Keratinocyte (primary cell): ENCODE data around the gene NT5DC2. TPM values are rescaled to one million over a fixed set of nuclear protein-coding genes. Genes with fewer than 3 reads are reported as not detected.

Experiments
- DNase-seq: peaks from one replicate; pipeline ENCODE4 v3.0.0-alpha.2; 2011; ENCODE audit warnings: low read depth, missing footprints, low spot score
- FAIRE-seq: peaks from 2 replicates; lab custom pipeline; 2011; peaks lifted over from hg19 to GRCh38; lab: Jason Lieb, UNC
- H2AFZ ChIP-seq: 2 replicates; pipeline ENCODE4 v1.6.0; 2012; ENCODE audit warnings: low read length, control low read depth, inconsistent platforms; ENCODE audit not compliant: control insufficient read depth
- H3K27ac ChIP-seq: 2 replicates; pipeline ENCODE4 v1.5.1; 2011; ENCODE audit warnings: low read length; ENCODE audit not compliant: control insufficient read depth, insufficient read depth
- H3K27me3 ChIP-seq: 3 replicates; pipeline ENCODE4 v1.6.0; 2011; ENCODE audit warnings: low read length; ENCODE audit not compliant: control insufficient read depth, insufficient read depth; ENCODE audit errors: extremely low read depth
- H3K36me3 ChIP-seq, 2 experiments: 2 replicates in 1 of 2; 3 replicates in 1 of 2; pipeline ENCODE4 v1.5.1; 2011; ENCODE audit warnings: low read length in 2 of 2, mild to moderate bottlenecking in 1 of 2; ENCODE audit not compliant: control insufficient read depth in 2 of 2, insufficient read depth in 2 of 2; ENCODE audit errors: extremely low read depth in 1 of 2
- H3K4me1 ChIP-seq: 3 replicates; pipeline ENCODE4 v1.5.1; 2011; ENCODE audit warnings: low read length; ENCODE audit not compliant: control insufficient read depth, insufficient read depth; ENCODE audit errors: extremely low read depth
- H3K4me2 ChIP-seq: 3 replicates; pipeline ENCODE4 v1.6.0; 2011; ENCODE audit warnings: low read depth, low read length; ENCODE audit not compliant: control insufficient read depth, insufficient read depth; ENCODE audit errors: extremely low read depth
- H3K4me3 ChIP-seq, 3 experiments: fragments of 200-600 bp in 1 of 3; sonication (generic) in 1 of 3; 2 replicates in 2 of 3; 3 replicates in 1 of 3; pipeline ENCODE4 v1.5.1; 2011 to 2016; ENCODE audit warnings: low read length in 3 of 3, mild to moderate bottlenecking in 3 of 3, control low read depth in 2 of 3, inconsistent platforms in 1 of 3, low read depth in 1 of 3, mixed read lengths in 1 of 3, mixed run types in 1 of 3, moderate library complexity in 1 of 3; ENCODE audit not compliant: control insufficient read depth in 2 of 3, insufficient read depth in 2 of 3; ENCODE audit errors: extremely low read depth in 1 of 3
- H3K79me2 ChIP-seq: 2 replicates; pipeline ENCODE4 v1.6.0; 2012; ENCODE audit warnings: low read length; ENCODE audit not compliant: control insufficient read depth, insufficient read depth
- H3K9ac ChIP-seq: 3 replicates; pipeline ENCODE4 v1.6.0; 2011; ENCODE audit warnings: low read length; ENCODE audit not compliant: control insufficient read depth, insufficient read depth; ENCODE audit errors: extremely low read depth
- H3K9me1 ChIP-seq: 3 replicates; pipeline ENCODE4 v1.6.0; 2011; ENCODE audit warnings: low read length; ENCODE audit not compliant: control insufficient read depth, insufficient read depth; ENCODE audit errors: extremely low read depth
- H3K9me3 ChIP-seq: 2 replicates; pipeline ENCODE4 v1.5.1; 2012; ENCODE audit warnings: low read depth, low read length; ENCODE audit not compliant: control insufficient read depth
- H4K20me1 ChIP-seq: 3 replicates; pipeline ENCODE4 v1.6.0; 2011; ENCODE audit warnings: low read length; ENCODE audit not compliant: control insufficient read depth, insufficient read depth; ENCODE audit errors: extremely low read depth
- CTCF ChIP-seq, 3 experiments: IDR thresholded peaks in 1 of 3; conservative IDR thresholded peaks in 1 of 3; optimal IDR thresholded peaks in 1 of 3; 2 replicates in 2 of 3; 3 replicates in 1 of 3; pipeline versions ENCODE3 to v1.5.1; 2011; ENCODE audit warnings: low read length in 3 of 3, mild to moderate bottlenecking in 3 of 3, moderate library complexity in 2 of 3, control low read depth in 1 of 3, inconsistent platforms in 1 of 3; ENCODE audit not compliant: insufficient read depth in 2 of 3; ENCODE audit errors: extremely low read depth in 1 of 3
- EZH2 ChIP-seq: IDR thresholded peaks from one replicate; pipeline ENCODE4 v1.6.1; 2012; ENCODE audit warnings: inconsistent platforms, mild to moderate bottlenecking, low read length, moderate library complexity
- dilution Hi-C: fragments of 300-500 bp; cut with MboI; formaldehyde crosslinking; loops from one replicate; pipeline ENCODE4 v1.7.0; 2020; ENCODE audit warnings: low sequenced_read_pairs; ENCODE audit not compliant: extremely low pct_ligation_motif_present
- polyA plus RNA-seq, 5 experiments: library from polyadenylated mRNA; depleted of rRNA in 3 of 5; stranded (reverse) in 3 of 5; stranded (forward) in 1 of 5; unstranded in 1 of 5; fragments of >200 nt; gene quantifications; 1 replicate in 1 of 5; 2 replicates in 3 of 5; 3 replicates in 1 of 5; pipeline versions ENCODE4 v1.2.1 to v1.2.3, GENCODE V29; 2011 to 2012; ENCODE audit warnings: missing spikeins in 2 of 5, low read depth in 1 of 5, low replicate concordance in 1 of 5

The NT5DC2 gene
- polyA plus RNA-seq, 1 donor (not counting 4 experiments of a cell fraction or from before 2014, with no cell fraction given): 54.7 TPM

DNA sequence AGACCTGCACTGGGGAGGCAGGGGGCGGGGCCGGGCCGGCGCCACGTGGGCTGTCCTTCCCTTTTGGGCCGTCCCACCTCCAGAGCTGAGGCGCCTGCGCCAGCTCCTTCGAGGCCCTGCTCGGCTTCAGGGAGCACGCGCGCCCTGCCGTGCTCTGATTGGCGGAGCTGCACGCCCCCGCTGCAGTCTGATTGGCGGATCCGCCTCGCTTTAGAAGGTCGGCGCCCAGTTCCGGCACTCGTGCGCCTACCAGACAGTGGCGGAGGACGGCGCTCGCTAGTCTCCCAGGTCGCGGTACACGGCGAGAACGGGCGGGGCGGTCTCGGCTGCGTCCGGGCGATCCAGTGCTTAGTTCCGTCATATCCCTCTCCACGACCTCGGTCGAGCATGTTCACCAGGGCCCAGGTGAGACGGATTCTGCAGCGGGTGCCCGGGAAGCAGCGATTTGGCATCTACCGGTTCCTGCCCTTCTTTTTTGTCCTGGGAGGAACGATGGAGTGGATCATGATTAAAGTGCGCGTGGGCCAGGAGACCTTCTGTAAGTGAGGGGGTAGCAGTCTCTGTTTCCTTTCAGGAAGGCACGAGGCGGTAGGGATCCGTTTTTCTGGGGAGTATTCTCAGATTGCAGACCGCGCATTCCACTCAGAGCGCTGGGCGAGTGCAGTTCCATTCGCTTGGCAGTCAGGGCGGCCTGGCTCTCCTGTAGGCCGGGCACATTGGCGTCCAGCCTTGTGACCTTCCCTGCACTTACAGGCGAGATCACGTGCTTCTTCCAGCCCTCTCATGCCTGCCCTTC, 2.9 kb upstream of the NT5DC2 start, which contains the start of gene UQCC5:
TSS of gene UQCC5 (plus strand) at position 237 of the 796 bp plus-strand sequence. CDS start at position 388, 151 bp downstream.
- peak; percentile 86 for DNase-seq
- Histone ChIP-seq H3K27me3 (no peaks in the 10 kb centered on the region), H3K4me3 (peak within 1 kb of the TSS; percentile 77 to 92 (median 81)), H3K79me2 (peaks cover 45% of the 10 kb centered on the region), H3K27ac (peak within 1 kb of the TSS; percentile 90), H3K9me3 (no peaks in the 10 kb centered on the region), H3K36me3 (peaks cover 7 to 15% of the 10 kb centered on the region in 2 experiments), H2AFZ (peak within 1 kb of the TSS; percentile 51), H3K4me1 (peaks cover 49% of the 10 kb centered on the region), H3K9ac (peak within 1 kb of the TSS; percentile 95), H4K20me1 (peaks cover 4% of the 10 kb centered on the region), H3K4me2 (peak within 1 kb of the TSS; percentile 97), H3K9me1 (peaks cover 11% of the 10 kb centered on the region)
- dilution Hi-C loops: no loop called here
- FAIRE-seq: no peak
- TF ChIP-seq EZH2: no peak
- no peak for TF ChIP-seq CTCF (optimal IDR thresholded peaks at IDR 0.05 in 1 of 3, IDR thresholded peaks at IDR 0.05 in 1 of 3, conservative IDR thresholded peaks at IDR 0.05 in 1 of 3; ENCODE audit: extremely low read depth in 1 of 3, insufficient read depth in 2 of 3, low read length in 3 of 3)

DNA sequence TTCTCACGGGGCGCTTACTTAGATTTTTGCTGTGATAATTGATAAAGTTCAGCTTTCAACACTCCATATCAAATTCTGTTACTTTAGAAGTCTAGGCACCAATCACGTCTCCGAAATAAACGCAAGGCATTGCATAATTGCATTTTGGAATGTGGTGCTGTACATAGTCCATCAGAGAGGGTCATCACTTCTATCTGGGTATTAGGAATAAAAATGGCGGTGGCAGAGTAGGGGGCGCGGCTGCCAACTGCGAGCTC, 2.4 kb upstream of the NT5DC2 start:
- H3K4me1 ChIP-seq: peaks cover 49% of the 10 kb centered on the region
- H3K79me2 ChIP-seq: peaks cover 42% of the 10 kb centered on the region
- H3K4me2 ChIP-seq: peak overlapping the region; percentile 77
- no peak for TF ChIP-seq EZH2
- no peak for TF ChIP-seq CTCF (optimal IDR thresholded peaks at IDR 0.05 in 1 of 3, IDR thresholded peaks at IDR 0.05 in 1 of 3, conservative IDR thresholded peaks at IDR 0.05 in 1 of 3; ENCODE audit: extremely low read depth in 1 of 3, insufficient read depth in 2 of 3, low read length in 3 of 3)
- peaks cover 4 to 11% of the 10 kb centered on the region in 2 experiments for H3K36me3 ChIP-seq
- dilution Hi-C loops: no loop called here
- H3K9me3 ChIP-seq: no peaks in the 10 kb centered on the region
- no peak for DNase-seq
- H3K27ac ChIP-seq: no peak overlapping the region
- no peaks in the 10 kb centered on the region for H3K27me3 ChIP-seq
- peaks cover 11% of the 10 kb centered on the region for H3K9me1 ChIP-seq
- H3K4me3 ChIP-seq: peak overlapping the region in 1 of 3 experiments; percentile 58
- peaks cover 4% of the 10 kb centered on the region for H4K20me1 ChIP-seq
- peak; percentile 57 for FAIRE-seq
- no peak overlapping the region for H2AFZ ChIP-seq
- no peak overlapping the region for H3K9ac ChIP-seq
